Measurements from ENCODE around the gene SLC2A3.

DNA sequence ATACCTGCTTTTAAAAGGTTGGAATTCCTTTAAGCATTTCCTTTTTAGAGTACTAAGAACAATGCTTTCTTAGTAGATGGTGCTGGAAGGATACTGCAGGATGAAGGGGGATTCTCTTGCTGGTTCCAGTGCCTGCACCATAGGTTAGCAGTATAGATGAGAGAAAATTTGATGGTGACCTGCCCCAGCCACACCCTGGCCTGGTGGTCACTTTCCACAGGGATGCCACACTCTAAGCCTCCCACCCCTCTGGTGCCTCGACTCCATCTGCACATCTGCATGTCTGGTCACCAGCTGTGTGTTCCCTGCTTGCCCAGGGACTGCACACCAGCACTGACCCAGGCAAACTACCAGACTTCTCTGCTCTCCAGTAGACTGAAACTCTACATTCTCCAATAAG, 19.1 kb downstream of the SLC2A3 start:
- TF ChIP-seq, protein P1, sequence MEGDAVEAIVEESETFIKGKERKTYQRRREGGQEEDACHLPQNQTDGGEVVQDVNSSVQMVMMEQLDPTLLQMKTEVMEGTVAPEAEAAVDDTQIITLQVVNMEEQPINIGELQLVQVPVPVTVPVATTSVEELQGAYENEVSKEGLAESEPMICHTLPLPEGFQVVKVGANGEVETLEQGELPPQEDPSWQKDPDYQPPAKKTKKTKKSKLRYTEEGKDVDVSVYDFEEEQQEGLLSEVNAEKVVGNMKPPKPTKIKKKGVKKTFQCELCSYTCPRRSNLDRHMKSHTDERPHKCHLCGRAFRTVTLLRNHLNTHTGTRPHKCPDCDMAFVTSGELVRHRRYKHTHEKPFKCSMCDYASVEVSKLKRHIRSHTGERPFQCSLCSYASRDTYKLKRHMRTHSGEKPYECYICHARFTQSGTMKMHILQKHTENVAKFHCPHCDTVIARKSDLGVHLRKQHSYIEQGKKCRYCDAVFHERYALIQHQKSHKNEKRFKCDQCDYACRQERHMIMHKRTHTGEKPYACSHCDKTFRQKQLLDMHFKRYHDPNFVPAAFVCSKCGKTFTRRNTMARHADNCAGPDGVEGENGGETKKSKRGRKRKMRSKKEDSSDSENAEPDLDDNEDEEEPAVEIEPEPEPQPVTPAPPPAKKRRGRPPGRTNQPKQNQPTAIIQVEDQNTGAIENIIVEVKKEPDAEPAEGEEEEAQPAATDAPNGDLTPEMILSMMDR (conservative IDR thresholded peaks at IDR 0.05; ENCODE audit: low read length): no peak
- no peak for TF ChIP-seq EZH2phosphoT487 (IDR thresholded peaks at IDR 0.05; ENCODE audit: borderline replicate concordance)

Measured in Loucy (cell line).